ENCODE results near the gene KRTAP12-3. TPM values are rescaled to one million over a fixed set of nuclear protein-coding genes. Genes with fewer than 3 reads are reported as not detected.

Gene KRTAP12-3
- polyA plus RNA-seq, 3 donors: not detected

DNA sequence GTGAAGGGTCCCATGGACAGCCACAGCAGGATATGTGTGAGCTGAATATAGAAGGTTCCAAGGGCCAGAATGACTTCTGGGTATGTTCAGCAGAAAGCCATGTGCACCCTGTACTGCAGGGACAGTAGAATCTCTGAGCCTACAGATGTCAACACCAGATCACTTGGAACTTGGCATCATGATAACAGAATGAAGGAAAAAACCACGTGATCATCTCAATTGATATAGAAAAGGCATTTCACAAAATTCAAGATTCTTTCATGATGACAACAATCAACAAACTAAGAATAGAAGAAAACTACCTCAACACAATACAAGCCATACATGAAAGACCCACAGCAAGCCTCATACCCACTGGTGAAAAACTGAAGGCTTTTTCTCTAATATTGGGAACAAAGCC, 9.9 kb downstream of the KRTAP12-3 start:
- H3K4me1 ChIP-seq (ENCODE audit: control insufficient read depth in 1 of 2, insufficient read depth in 2 of 2, low read length in 2 of 2): no peaks in the 10 kb centered on the region
- H3K4me3 Mint-ChIP-seq: no peak overlapping the region
- H3K4me1 Mint-ChIP-seq: no peaks in the 10 kb centered on the region
- no peaks in the 10 kb centered on the region for H3K27me3 ChIP-seq (ENCODE audit: control insufficient read depth in 2 of 2, insufficient read depth in 2 of 2, low read length in 2 of 2)
- no peak for DNase-seq
- no peaks in the 10 kb centered on the region for H3K36me3 ChIP-seq (replicated peaks in 1 of 2; ENCODE audit: control insufficient read depth in 1 of 2, insufficient read depth in 2 of 2, low read length in 2 of 2)
- 100% methylated on average over 1 of the region's 1 CpG for WGBS (ENCODE audit: insufficient coverage)
- no peaks in the 10 kb centered on the region for H4K20me1 ChIP-seq (ENCODE audit: insufficient read depth, low read length)
- no peak overlapping the region for H3K4me2 ChIP-seq (replicated peaks; ENCODE audit: extremely low read depth, low read length, poor library complexity, severe bottlenecking)
- H3K27ac ChIP-seq (ENCODE audit: low read depth in 1 of 2, low read length in 2 of 2): no peak overlapping the region
- intact Hi-C loops (cut with micrococcal nuclease): no loop called here
- H3K79me2 ChIP-seq (ENCODE audit: insufficient read depth, low read length): no peaks in the 10 kb centered on the region
- H3K9ac ChIP-seq (ENCODE audit: insufficient read depth, low read length, poor library complexity, severe bottlenecking): no peak overlapping the region
- no peak overlapping the region for H3K27ac Mint-ChIP-seq
- H3K36me3 Mint-ChIP-seq: no peaks in the 10 kb centered on the region
- no peak overlapping the region for H3K4me3 ChIP-seq (replicated peaks in 1 of 3; ENCODE audit: low read depth in 2 of 3, low read length in 3 of 3)
- H3K9me3 Mint-ChIP-seq: peaks cover 19 to 43% (median 35%) of the 10 kb centered on the region in 7 donors
- TF ChIP-seq, protein P1, sequence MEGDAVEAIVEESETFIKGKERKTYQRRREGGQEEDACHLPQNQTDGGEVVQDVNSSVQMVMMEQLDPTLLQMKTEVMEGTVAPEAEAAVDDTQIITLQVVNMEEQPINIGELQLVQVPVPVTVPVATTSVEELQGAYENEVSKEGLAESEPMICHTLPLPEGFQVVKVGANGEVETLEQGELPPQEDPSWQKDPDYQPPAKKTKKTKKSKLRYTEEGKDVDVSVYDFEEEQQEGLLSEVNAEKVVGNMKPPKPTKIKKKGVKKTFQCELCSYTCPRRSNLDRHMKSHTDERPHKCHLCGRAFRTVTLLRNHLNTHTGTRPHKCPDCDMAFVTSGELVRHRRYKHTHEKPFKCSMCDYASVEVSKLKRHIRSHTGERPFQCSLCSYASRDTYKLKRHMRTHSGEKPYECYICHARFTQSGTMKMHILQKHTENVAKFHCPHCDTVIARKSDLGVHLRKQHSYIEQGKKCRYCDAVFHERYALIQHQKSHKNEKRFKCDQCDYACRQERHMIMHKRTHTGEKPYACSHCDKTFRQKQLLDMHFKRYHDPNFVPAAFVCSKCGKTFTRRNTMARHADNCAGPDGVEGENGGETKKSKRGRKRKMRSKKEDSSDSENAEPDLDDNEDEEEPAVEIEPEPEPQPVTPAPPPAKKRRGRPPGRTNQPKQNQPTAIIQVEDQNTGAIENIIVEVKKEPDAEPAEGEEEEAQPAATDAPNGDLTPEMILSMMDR (IDR thresholded peaks at IDR 0.05): no peak
- peaks cover 3 to 16% (median 6%) of the 10 kb centered on the region in 3 donors for H3K27me3 Mint-ChIP-seq (ENCODE audit: low read depth in 3 of 3)
- peaks cover 23 to 38% of the 10 kb centered on the region in 2 donors for H3K9me3 ChIP-seq (replicated peaks in 1 of 2; ENCODE audit: control insufficient read depth in 1 of 2, insufficient read depth in 1 of 2, low read length in 2 of 2)
- H2AFZ ChIP-seq (ENCODE audit: insufficient read depth, low read depth, low read length, poor library complexity, severe bottlenecking): no peak overlapping the region

DNA sequence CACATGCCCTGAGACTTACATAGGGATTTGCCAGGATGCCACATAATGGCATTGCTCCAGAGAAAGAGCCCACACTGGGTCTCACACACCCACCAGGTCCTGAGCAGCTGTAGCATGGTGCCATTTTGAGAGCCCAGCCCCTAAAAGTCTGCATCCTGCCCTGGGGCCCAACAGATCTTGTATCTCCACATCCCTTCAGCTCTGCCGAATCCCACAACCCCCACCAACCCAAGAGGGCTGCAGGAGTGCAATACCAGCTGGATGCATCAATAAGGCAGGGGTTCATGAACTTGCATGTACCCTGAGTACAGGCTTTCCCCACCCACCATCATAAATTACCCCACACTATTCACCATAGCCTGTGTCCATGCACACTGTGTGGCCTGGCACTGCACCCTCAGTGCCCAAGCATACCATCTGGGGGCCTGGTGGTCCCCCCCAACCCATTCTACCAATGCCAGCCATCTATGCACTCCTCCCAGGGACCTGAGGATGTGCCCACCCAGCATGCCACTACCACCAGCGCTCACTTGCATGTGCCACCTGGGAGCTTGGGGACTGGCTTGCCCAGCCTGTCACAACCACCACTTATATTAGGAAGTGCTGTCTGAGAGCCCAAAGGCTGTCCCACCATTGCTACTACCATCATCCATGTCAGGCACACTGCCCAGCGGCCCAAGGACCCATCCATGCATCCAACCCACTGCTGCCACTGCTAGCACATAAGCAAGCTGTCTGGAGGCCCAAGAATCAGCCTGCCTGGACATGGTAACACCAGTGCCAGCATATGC, 13.1 kb downstream of the KRTAP12-3 start:
- TF ChIP-seq, protein P1 (IDR thresholded peaks at IDR 0.05): no peak
- Mint-ChIP-seq H3K27ac (no peak overlapping the region), H3K9me3 (peaks cover 25 to 51% (median 44%) of the 10 kb centered on the region in 7 donors), H3K4me1 (no peaks in the 10 kb centered on the region), H3K27me3 (ENCODE audit: low read depth in 3 of 3) (peaks cover 8 to 14% (median 9%) of the 10 kb centered on the region in 3 donors), H3K36me3 (no peaks in the 10 kb centered on the region), H3K4me3 (no peak overlapping the region)
- H2AFZ ChIP-seq (ENCODE audit: insufficient read depth, low read depth, low read length, poor library complexity, severe bottlenecking): no peak overlapping the region
- no peak overlapping the region for H3K9ac ChIP-seq (ENCODE audit: insufficient read depth, low read length, poor library complexity, severe bottlenecking)
- no peak overlapping the region for H3K4me3 ChIP-seq (replicated peaks in 1 of 3; ENCODE audit: low read depth in 2 of 3, low read length in 3 of 3)
- H3K27me3 ChIP-seq (ENCODE audit: control insufficient read depth in 2 of 2, insufficient read depth in 2 of 2, low read length in 2 of 2): no peaks in the 10 kb centered on the region
- H3K9me3 ChIP-seq (replicated peaks in 1 of 2; ENCODE audit: control insufficient read depth in 1 of 2, insufficient read depth in 1 of 2, low read length in 2 of 2): peaks cover 28 to 33% of the 10 kb centered on the region in 2 donors
- WGBS (ENCODE audit: insufficient coverage): 74% methylated on average over 2 of the region's 3 CpGs
- no peaks in the 10 kb centered on the region for H4K20me1 ChIP-seq (ENCODE audit: insufficient read depth, low read length)
- no peak overlapping the region for H3K4me2 ChIP-seq (replicated peaks; ENCODE audit: extremely low read depth, low read length, poor library complexity, severe bottlenecking)
- no peak for DNase-seq
- H3K36me3 ChIP-seq (replicated peaks in 1 of 2; ENCODE audit: control insufficient read depth in 1 of 2, insufficient read depth in 2 of 2, low read length in 2 of 2): no peaks in the 10 kb centered on the region
- no peaks in the 10 kb centered on the region for H3K79me2 ChIP-seq (ENCODE audit: insufficient read depth, low read length)
- intact Hi-C loops (cut with micrococcal nuclease): no loop called here
- no peaks in the 10 kb centered on the region for H3K4me1 ChIP-seq (ENCODE audit: control insufficient read depth in 1 of 2, insufficient read depth in 2 of 2, low read length in 2 of 2)
- H3K27ac ChIP-seq (ENCODE audit: low read depth in 1 of 2, low read length in 2 of 2): no peak overlapping the region
